HepG2 (cell line): ENCODE results near the gene SLCO2A1. TPM values are rescaled to one million over a fixed set of nuclear protein-coding genes. Genes with fewer than 3 reads are reported as not detected.

ENCODE experiments used
- CHD2 ChIP-seq: IDR thresholded peaks from 2 replicates; pipeline ENCODE4 v1.6.1; 2011; ENCODE audit warnings: low read depth, low read length, improper control_type of control experiment
- DBP ChIP-seq: sonication (generic); formaldehyde crosslinking; IDR thresholded peaks from 2 replicates; pipeline ENCODE4 v1.4.0; 2020; ENCODE audit warnings: missing genetic modification reagents; ENCODE audit errors: not compliant biosample characterization
- GABPA ChIP-seq, 2 experiments: IDR thresholded peaks; 2 replicates each; pipeline ENCODE4 v1.6.1; 2011 to 2016; ENCODE audit warnings: low read depth in 2 of 2, low read length in 1 of 2, missing biosample characterization in 1 of 2, missing genetic modification characterization in 1 of 2
- HHEX ChIP-seq: IDR thresholded peaks from 2 replicates; pipeline ENCODE4 v1.6.1; 2016; ENCODE audit warnings: control low read depth
- IKZF4 ChIP-seq: sonication (generic); formaldehyde crosslinking; IDR thresholded peaks from 2 replicates; pipeline ENCODE4 v1.5.1; 2020; ENCODE audit warnings: borderline replicate concordance, mild to moderate bottlenecking, low read depth, missing genetic modification reagents; ENCODE audit errors: not compliant biosample characterization
- MNT ChIP-seq: fragments of 450-650 bp; IDR thresholded peaks from 2 replicates; pipeline ENCODE4 v1.6.1; 2016
- PATZ1 ChIP-seq: sonication (generic); formaldehyde crosslinking; IDR thresholded peaks from 2 replicates; pipeline ENCODE4 v1.4.0; 2020; ENCODE audit warnings: missing genetic modification reagents
- RAD51 ChIP-seq: fragments of 450-650 bp; IDR thresholded peaks from 2 replicates; pipeline ENCODE4 v1.6.1; 2016; ENCODE audit warnings: borderline replicate concordance
- RBAK ChIP-seq: sonication (generic); formaldehyde crosslinking; IDR thresholded peaks from 2 replicates; pipeline ENCODE4 v1.5.1; 2020; ENCODE audit warnings: mild to moderate bottlenecking, missing genetic modification reagents
- SUZ12 ChIP-seq: fragments of 150-350 bp; IDR thresholded peaks from 2 replicates; pipeline ENCODE4 v1.6.1; 2014; ENCODE audit warnings: low read depth, low read length
- TBX2 ChIP-seq: sonication (generic); formaldehyde crosslinking; IDR thresholded peaks from 2 replicates; pipeline ENCODE4 v1.5.0; 2020; ENCODE audit warnings: missing genetic modification reagents, mild to moderate bottlenecking, borderline replicate concordance
- TFAP4 ChIP-seq: sonication (generic); IDR thresholded peaks from 2 replicates; pipeline ENCODE4 v1.6.1; 2016; ENCODE audit warnings: low read depth, borderline replicate concordance
- TRIM22 ChIP-seq: fragments of 450-650 bp; IDR thresholded peaks from 2 replicates; pipeline ENCODE4 v1.6.1; 2017
- USF2 ChIP-seq, 2 experiments: sonication (generic) in 1 of 2; formaldehyde crosslinking in 1 of 2; IDR thresholded peaks; 2 replicates each; pipeline versions ENCODE4 v1.5.1 to v1.6.1; 2011 to 2020; ENCODE audit warnings: borderline replicate concordance in 1 of 2, low read depth in 1 of 2, low read length in 1 of 2, mild to moderate bottlenecking in 1 of 2, missing genetic modification reagents in 1 of 2, moderate library complexity in 1 of 2
- ZBTB3 ChIP-seq: sonication (generic); formaldehyde crosslinking; IDR thresholded peaks from 2 replicates; pipeline ENCODE4 v1.4.0; 2020; ENCODE audit warnings: low read depth, mild to moderate bottlenecking, moderate library complexity, missing genetic modification reagents, borderline replicate concordance
- ZBTB42 ChIP-seq: sonication (generic); formaldehyde crosslinking; IDR thresholded peaks from 2 replicates; pipeline ENCODE4 v1.5.0; 2020; ENCODE audit warnings: mild to moderate bottlenecking, missing genetic modification reagents
- ZFY ChIP-seq: sonication (generic); formaldehyde crosslinking; IDR thresholded peaks from 2 replicates; pipeline ENCODE4 v1.4.0; 2020; ENCODE audit warnings: missing genetic modification reagents
- ZNF441 ChIP-seq: sonication (generic); formaldehyde crosslinking; IDR thresholded peaks from 2 replicates; pipeline ENCODE4 v1.7.0; 2021; ENCODE audit warnings: missing genetic modification reagents, borderline replicate concordance
- ZNF615 ChIP-seq: sonication (generic); formaldehyde crosslinking; IDR thresholded peaks from 2 replicates; pipeline ENCODE4 v1.5.0; 2020; ENCODE audit warnings: mild to moderate bottlenecking, missing genetic modification reagents, borderline replicate concordance
- polyA plus RNA-seq, 8 experiments: library from polyadenylated mRNA; depleted of rRNA in 3 of 8; stranded (reverse) in 7 of 8; unstranded in 1 of 8; fragments of >200 nt; fragmentation: Illumina TruSeq in 4 of 8; extraction: Trizol in 4 of 8; gene quantifications; 2 replicates each; pipeline versions ENCODE4 v1.2.1 to v1.2.3, GENCODE V29; 2011 to 2016; ENCODE audit warnings: low read depth in 4 of 8, missing spikeins in 1 of 8, mixed read lengths in 1 of 8; ENCODE audit not compliant: insufficient read depth in 1 of 8
- total RNA-seq, 5 experiments: library from RNA; depleted of rRNA; stranded (reverse); fragments of >200 nt; fragmentation: Illumina TruSeq; extraction: Trizol; gene quantifications; 2 replicates each; pipeline ENCODE4 v1.2.3, GENCODE V29; 2016; ENCODE audit warnings: low read depth in 1 of 5

Gene SLCO2A1
- total and polyA plus RNA-seq, 2 of the 13 experiments (the other 11 are each of a cell fraction or from before 2014, with no cell fraction given) = 0.04 TPM; not detected in 1

GRCh38 chr3:134059671-134060560 is 30.2 kb upstream of the SLCO2A1 start (continued):
- TF ChIP-seq USF2 (IDR thresholded peaks at IDR 0.05; ENCODE audit: low read depth, low read length) (no peak), USF2 (CRISPR knock-in tag; IDR thresholded peaks at IDR 0.05; ENCODE audit: borderline replicate concordance) (no peak), TRIM22 (no peak), CHD2 (no peak), DBP (no peak), RBAK (CRISPR knock-in tag) (no peak), ZNF615 (CRISPR knock-in tag) (no peak), ZBTB42 (CRISPR knock-in tag) (no peak), TFAP4 (no peak), IKZF4 (no peak), PATZ1 (peak; percentile 31; the same call in 1 of the 2 replicates), ZNF441 (no peak), SUZ12 (no peak), HHEX (CRISPR knock-in tag) (no peak), GABPA (IDR thresholded peaks at IDR 0.05; ENCODE audit: low read depth, low read length) (no peak), GABPA (CRISPR knock-in tag; IDR thresholded peaks at IDR 0.05; ENCODE audit: low read depth) (no peak), ZBTB3 (CRISPR knock-in tag) (no peak), RAD51 (no peak), ZFY (CRISPR knock-in tag) (no peak), TBX2 (peak; percentile 52; the same call in 1 of the 2 replicates), MNT (no peak)
